OCI-LY3 (cell line): ENCODE results near the gene UNC5CL.

Experiments
- CTCF ChIP-seq: fragments of 200-600, 300-600 bp; sonication (generic); IDR thresholded peaks from 2 replicates; pipeline ENCODE4 v1.5.1; 2014; ENCODE audit warnings: antibody characterized with exemption, low read length, low read depth
- EZH2phosphoT487 ChIP-seq: fragments of 200-600 bp; shearing (Covaris generic); IDR thresholded peaks from 2 replicates; pipeline ENCODE4 v1.6.1; 2018; ENCODE audit warnings: antibody characterized with exemption, mixed run types, low read depth

GRCh38 chr6:40998661-40999060 is 40.4 kb downstream of the UNC5CL start:
- TF ChIP-seq CTCF (no peak), EZH2phosphoT487 (no peak)
